Activated CD4-positive, alpha-beta memory T cell treated with anti-CD3 and anti-CD28 coated beads, Interleukin-2, amount 10 ng/mL, durations not matched to agents 7 days and 5 days (primary cell): ENCODE measurements around the gene CRACDL. TPM values are rescaled to one million over a fixed set of nuclear protein-coding genes. Genes with fewer than 3 reads are reported as not detected.
A peak's percentile ranks its signal among the peaks of the same experiment; 100 is the strongest.
"Not testable (repeated sequence)": the region's sequence is repeated elsewhere in the genome, so short reads cannot be mapped to it uniquely, and the experiment has no call there.

Experiments used
- CTCF ChIA-PET: fragments of 350-600 bp; sonication (Branson Sonifier 250); formaldehyde crosslinking; loops from one replicate; lab custom pipeline; 2021; ENCODE audit warnings: antibody characterized with exemption, inconsistent platforms; lab: Charles Lee
- POLR2A ChIA-PET: fragments of 350-600 bp; sonication (Branson Sonifier 250); formaldehyde crosslinking; loops from one replicate; lab custom pipeline; 2021; ENCODE audit warnings: antibody characterized with exemption; lab: Charles Lee
- DNase-seq: peaks from one replicate; pipeline ENCODE4 v3.0.0-alpha.2; 2020
- H3K27ac Mint-ChIP-seq: one replicate; pipeline ENCODE4 v1.8.0; 2021; ENCODE audit warnings: mild to moderate bottlenecking, mixed read lengths
- H3K27me3 Mint-ChIP-seq: one replicate; pipeline ENCODE4 v1.8.0; 2021; ENCODE audit warnings: mixed read lengths
- H3K36me3 Mint-ChIP-seq: one replicate; pipeline ENCODE4 v1.8.0; 2021; ENCODE audit warnings: low read depth, mixed read lengths
- H3K4me1 Mint-ChIP-seq: one replicate; pipeline ENCODE4 v1.8.0; 2021; ENCODE audit warnings: mixed read lengths
- H3K4me3 Mint-ChIP-seq: one replicate; pipeline ENCODE4 v1.8.0; 2021; ENCODE audit warnings: mild to moderate bottlenecking, mixed read lengths
- H3K9me3 Mint-ChIP-seq: one replicate; pipeline ENCODE4 v1.8.0; 2021; ENCODE audit warnings: mixed read lengths
- total RNA-seq, 2 experiments: library from RNA; stranded (reverse); gene quantifications; one replicate each; pipeline ENCODE4 v1.2.3, GENCODE V29; 2021

The CRACDL gene
- total RNA-seq, 2 experiments from 2014 or later: 0.18 to 0.20 TPM

DNA sequence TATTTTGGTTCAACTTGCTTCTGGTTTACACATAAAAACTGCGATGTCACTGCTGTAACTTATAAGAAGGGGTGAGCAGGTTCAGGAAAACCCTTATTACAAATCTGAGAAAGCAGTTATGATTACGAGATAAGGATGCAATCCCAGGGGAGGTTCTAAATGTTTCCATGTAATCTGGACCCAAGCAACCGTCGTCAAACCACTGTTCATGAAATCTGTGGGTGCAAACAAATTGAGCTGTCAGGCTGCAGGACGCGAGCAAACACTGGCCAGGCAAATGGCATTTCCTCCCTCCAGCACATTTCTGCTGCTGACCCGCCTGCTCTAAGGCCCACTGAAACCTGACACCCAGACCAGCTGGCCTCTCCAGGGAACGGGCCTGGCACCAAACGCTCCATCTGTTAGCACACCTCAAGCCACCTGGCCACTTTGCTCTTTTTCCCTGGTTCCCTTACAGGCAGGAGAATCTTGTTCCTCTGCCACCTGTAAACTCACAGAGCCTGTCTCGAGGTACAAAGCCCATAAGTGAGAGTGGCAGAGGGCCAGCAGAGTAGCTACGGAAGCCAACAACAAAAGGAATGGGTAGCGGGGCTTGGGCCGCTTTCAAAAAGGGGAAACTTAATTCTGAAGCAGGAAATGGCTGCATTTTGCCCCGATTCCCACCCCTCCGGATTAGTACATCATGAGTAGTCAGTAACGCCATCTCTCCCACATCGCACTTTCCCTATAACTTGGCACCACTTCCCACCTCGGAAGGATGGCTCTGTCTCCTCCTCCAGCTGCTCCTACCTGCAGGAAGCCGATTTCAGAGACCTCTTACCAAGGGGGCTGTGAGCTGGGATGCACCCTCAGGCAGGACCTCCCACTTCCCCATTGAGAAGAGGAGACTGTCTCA, 26.5 kb downstream of the CRACDL start:
- no peak for DNase-seq
- Mint-ChIP-seq H3K27ac (no peak overlapping the region), H3K4me3 (no peak overlapping the region), H3K36me3 (no peaks in the 10 kb centered on the region), H3K4me1 (peaks cover 32% of the 10 kb centered on the region), H3K27me3 (peaks cover 41% of the 10 kb centered on the region), H3K9me3 (no peaks in the 10 kb centered on the region)
- ChIA-PET POLR2A (no interaction called here), CTCF (no interaction called here)

GRCh38 chr2:98908931-98909316, 27.1 kb downstream of the CRACDL start:
- H3K27ac Mint-ChIP-seq: no peak overlapping the region
- H3K4me3 Mint-ChIP-seq: no peak overlapping the region
- DNase-seq: peak; percentile 16
- ChIA-PET CTCF (no interaction called here), POLR2A (no interaction called here)
- peaks cover 32% of the 10 kb centered on the region for H3K4me1 Mint-ChIP-seq
- H3K36me3 Mint-ChIP-seq: no peaks in the 10 kb centered on the region
- H3K27me3 Mint-ChIP-seq: peaks cover 41% of the 10 kb centered on the region
- H3K9me3 Mint-ChIP-seq: no peaks in the 10 kb centered on the region

DNA sequence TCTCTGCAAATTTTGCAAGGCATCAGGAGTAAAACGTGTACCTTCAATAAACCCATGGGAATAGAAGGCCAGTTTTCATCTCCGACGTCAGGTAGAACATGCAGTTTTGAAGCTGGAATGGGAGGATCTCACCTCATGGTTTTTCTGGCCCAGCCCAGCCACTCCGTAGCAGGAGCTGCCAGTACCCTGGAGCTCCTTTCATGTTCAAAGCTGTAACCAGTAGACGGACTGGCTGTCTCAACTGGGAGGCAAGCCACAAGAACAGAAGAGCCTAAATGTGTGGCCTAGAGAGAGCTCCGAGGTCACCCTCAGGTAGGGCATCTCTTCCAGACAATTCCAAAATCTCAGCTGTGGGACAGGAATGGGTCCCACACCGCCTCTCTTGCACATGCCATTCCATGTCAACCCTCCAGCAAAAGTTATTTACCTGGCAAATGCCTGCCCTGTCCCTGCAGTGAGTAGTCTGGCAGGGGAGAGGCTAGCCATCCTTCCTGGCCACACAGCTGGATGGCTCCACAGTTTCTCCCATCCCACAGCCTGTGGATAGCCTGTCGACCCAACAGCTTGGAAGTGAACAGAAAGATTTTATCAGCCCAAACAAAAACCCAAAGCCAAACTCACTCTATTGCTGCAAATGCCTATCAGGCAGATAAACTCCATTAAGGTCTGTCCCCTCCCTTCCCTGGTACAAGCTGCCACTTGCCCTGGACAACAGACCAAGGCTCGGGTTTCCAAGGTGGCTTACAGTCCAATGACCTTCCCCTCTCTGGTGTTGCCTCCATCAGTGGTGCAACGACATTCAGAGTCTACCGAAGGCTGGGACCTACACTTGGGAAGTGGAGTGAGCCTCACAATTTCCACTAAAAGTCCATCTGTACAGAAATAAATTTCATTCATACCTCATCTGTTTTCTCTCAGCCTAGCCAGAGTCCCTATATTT, 27.8 kb downstream of the CRACDL start:
- no peak overlapping the region for H3K27ac Mint-ChIP-seq
- no peaks in the 10 kb centered on the region for H3K9me3 Mint-ChIP-seq
- no peaks in the 10 kb centered on the region for H3K36me3 Mint-ChIP-seq
- H3K27me3 Mint-ChIP-seq: peaks cover 34% of the 10 kb centered on the region
- CTCF ChIA-PET: no interaction called here
- POLR2A ChIA-PET: no interaction called here
- DNase-seq: peak; percentile 12
- peaks cover 32% of the 10 kb centered on the region for H3K4me1 Mint-ChIP-seq
- no peak overlapping the region for H3K4me3 Mint-ChIP-seq

- CTCF ChIA-PET: no interaction called here
- Mint-ChIP-seq H3K36me3 (no peaks in the 10 kb centered on the region), H3K4me3 (no peak overlapping the region), H3K27ac (no peak overlapping the region), H3K9me3 (no peaks in the 10 kb centered on the region), H3K27me3 (peaks cover 25% of the 10 kb centered on the region), H3K4me1 (peaks cover 31% of the 10 kb centered on the region)
- POLR2A ChIA-PET: no interaction called here
- peak; percentile 2 for DNase-seq
Measured at GRCh38 chr2:98907385-98907784, 28.6 kb downstream of the CRACDL start.

DNA sequence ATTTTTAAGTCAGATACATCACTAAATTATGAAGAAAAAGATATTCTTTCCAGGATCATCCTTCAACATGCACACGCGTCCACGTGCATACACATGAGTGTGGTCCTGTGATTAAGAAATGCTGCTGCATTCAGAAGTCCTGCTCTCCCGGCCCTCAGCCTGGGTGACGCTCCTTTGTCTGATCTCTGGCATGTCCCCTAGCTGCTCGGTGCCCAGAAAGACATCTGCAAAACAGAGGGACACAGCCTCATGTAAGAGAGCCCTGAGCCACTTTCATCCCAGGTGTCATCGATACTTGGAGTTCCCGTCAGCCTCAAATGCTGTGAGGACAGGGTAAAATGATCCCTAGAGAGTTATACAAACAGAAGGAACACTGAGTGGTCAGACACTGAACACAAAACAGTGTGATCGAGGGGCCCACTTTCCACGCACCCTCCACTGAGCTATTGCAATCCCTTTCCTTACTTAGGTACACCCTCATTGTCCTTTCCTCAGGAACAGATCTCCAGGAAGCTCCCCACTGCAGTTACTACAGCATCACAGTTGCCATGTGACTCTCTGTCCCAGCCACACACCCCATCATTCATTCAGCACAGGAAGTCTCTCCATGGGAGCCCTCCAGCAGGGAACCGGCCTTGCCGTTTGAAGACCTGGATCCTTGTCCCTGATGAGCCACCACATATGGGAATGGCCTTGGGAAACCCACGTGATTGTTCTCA, 32.1 kb downstream of the CRACDL start:
- ChIA-PET POLR2A (no interaction called here), CTCF (no interaction called here)
- Mint-ChIP-seq H3K27me3 (peaks cover 17% of the 10 kb centered on the region), H3K36me3 (no peaks in the 10 kb centered on the region), H3K4me1 (peaks cover 5% of the 10 kb centered on the region), H3K27ac (no peak overlapping the region), H3K9me3 (no peaks in the 10 kb centered on the region), H3K4me3 (no peak overlapping the region)
- DNase-seq: no peak

GRCh38 chr2:98903064-98903355, 33.0 kb downstream of the CRACDL start:
- DNase-seq: no peak
- H3K4me3 Mint-ChIP-seq: no peak overlapping the region

DNA sequence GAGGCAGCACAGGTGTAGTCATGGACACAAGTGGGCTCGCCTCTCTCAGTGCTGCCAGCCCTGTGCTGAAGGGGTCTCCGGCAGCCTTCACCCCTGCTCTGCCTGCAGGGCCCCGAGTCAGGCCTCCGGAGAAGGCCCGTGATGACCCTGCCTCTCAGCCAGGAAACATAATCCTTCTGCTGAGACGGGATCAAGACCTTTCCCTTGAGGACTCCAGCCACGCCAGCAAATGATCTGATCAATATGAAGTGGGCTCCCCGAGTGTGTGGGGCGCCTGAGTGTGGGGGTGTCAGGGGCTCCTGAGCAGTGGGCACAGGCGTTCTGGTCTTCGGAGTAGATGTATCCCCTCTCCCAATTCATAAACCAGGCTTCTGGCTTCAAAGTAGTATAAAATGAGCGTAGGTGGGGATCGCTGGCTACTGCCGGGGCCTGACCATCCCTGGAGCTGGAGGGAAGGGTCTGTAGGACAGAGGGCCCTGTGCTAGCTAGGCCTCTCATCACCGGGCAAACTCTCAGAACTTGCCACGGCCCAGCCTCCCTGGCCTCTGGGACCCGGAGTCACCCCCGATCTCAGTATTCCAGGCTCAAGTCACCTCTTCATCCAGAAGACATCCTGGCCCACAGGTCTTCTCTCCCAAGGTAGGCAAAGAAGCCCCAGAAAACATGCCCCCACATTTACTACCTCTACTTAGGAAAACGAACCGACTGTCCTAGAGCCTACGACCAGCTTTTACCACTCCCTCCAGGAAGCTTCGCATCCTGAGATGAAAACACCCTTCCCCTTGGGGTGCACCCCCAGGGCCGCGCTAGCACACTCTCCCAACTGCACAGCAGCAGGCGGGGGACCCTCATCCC, 33.6 kb downstream of the CRACDL start:
- no peak for DNase-seq
- Mint-ChIP-seq H3K4me3 (no peak overlapping the region), H3K4me1 (no peaks in the 10 kb centered on the region), H3K9me3 (no peaks in the 10 kb centered on the region), H3K27ac (no peak overlapping the region), H3K27me3 (peaks cover 5% of the 10 kb centered on the region), H3K36me3 (no peaks in the 10 kb centered on the region)
- CTCF ChIA-PET: no interaction called here
- POLR2A ChIA-PET: no interaction called here

More at GRCh38 chr2:98903064-98903355, 33.0 kb downstream of the CRACDL start:
- Mint-ChIP-seq H3K27me3 (peaks cover 8% of the 10 kb centered on the region), H3K27ac (no peak overlapping the region), H3K4me1 (no peaks in the 10 kb centered on the region), H3K36me3 (no peaks in the 10 kb centered on the region), H3K9me3 (no peaks in the 10 kb centered on the region)
- ChIA-PET POLR2A (interaction anchor here (0.6 kb wide), 1 partner anchor 1893 kb away, joined by 3 read pairs; no protein-coding TSS in a partner anchor), CTCF (no interaction called here)

- no peak for DNase-seq
- no peaks in the 10 kb centered on the region for H3K36me3 Mint-ChIP-seq
- H3K27me3 Mint-ChIP-seq: peaks cover 4% of the 10 kb centered on the region
- H3K9me3 Mint-ChIP-seq: no peaks in the 10 kb centered on the region
- no peak overlapping the region for H3K27ac Mint-ChIP-seq
- no peaks in the 10 kb centered on the region for H3K4me1 Mint-ChIP-seq
- CTCF ChIA-PET: no interaction called here
- POLR2A ChIA-PET: no interaction called here
- no peak overlapping the region for H3K4me3 Mint-ChIP-seq
Measured at GRCh38 chr2:98901702-98902101, 34.3 kb downstream of the CRACDL start.

GRCh38 chr2:98901291-98901690, 34.7 kb downstream of the CRACDL start:
- no peak overlapping the region for H3K27ac Mint-ChIP-seq
- DNase-seq: no peak
- POLR2A ChIA-PET: no interaction called here
- H3K4me1 Mint-ChIP-seq: no peaks in the 10 kb centered on the region
- H3K27me3 Mint-ChIP-seq: peaks cover 4% of the 10 kb centered on the region
- H3K36me3 Mint-ChIP-seq: no peaks in the 10 kb centered on the region
- CTCF ChIA-PET: no interaction called here
- H3K4me3 Mint-ChIP-seq: no peak overlapping the region
- H3K9me3 Mint-ChIP-seq: no peaks in the 10 kb centered on the region

GRCh38 chr2:98900721-98901120, 35.3 kb downstream of the CRACDL start:
- H3K4me1 Mint-ChIP-seq: no peaks in the 10 kb centered on the region
- no peak overlapping the region for H3K27ac Mint-ChIP-seq
- no peaks in the 10 kb centered on the region for H3K36me3 Mint-ChIP-seq
- POLR2A ChIA-PET: no interaction called here
- CTCF ChIA-PET: no interaction called here
- H3K27me3 Mint-ChIP-seq: peaks cover 2% of the 10 kb centered on the region
- H3K4me3 Mint-ChIP-seq: no peak overlapping the region
- no peaks in the 10 kb centered on the region for H3K9me3 Mint-ChIP-seq
- DNase-seq: no peak

DNA sequence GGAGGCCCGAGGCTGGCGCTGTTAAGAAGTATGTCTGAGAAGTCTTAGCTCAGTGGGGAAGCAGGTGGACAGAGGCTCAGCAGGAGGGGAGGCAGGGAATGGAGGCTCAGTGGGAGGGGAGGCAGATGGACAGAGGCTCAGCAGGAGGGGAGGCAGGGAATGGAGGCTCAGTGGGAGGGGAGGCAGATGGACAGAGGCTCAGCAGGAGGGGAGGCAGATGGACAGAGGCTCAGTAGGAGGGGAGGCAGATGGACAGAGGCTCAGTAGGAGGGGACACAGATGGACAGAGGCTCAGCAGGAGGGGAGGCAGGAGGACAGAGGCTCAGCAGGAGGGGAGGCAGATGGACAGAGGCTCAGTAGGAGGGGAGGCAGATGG, 36.3 kb downstream of the CRACDL start:
- H3K36me3 Mint-ChIP-seq, DNase-seq, H3K4me1 Mint-ChIP-seq, POLR2A ChIA-PET, H3K27me3 Mint-ChIP-seq, H3K9me3 Mint-ChIP-seq, CTCF ChIA-PET, H3K27ac Mint-ChIP-seq, H3K4me3 Mint-ChIP-seq: not testable (repeated sequence)

GRCh38 chr2:98899041-98899702, 36.9 kb downstream of the CRACDL start:
- POLR2A ChIA-PET: no interaction called here
- H3K4me3 Mint-ChIP-seq: no peak overlapping the region
- DNase-seq: no peak
- H3K36me3 Mint-ChIP-seq: no peaks in the 10 kb centered on the region
- H3K4me1 Mint-ChIP-seq: no peaks in the 10 kb centered on the region
- no peaks in the 10 kb centered on the region for H3K9me3 Mint-ChIP-seq
- CTCF ChIA-PET: no interaction called here
- no peak overlapping the region for H3K27ac Mint-ChIP-seq
- H3K27me3 Mint-ChIP-seq: peaks cover 2% of the 10 kb centered on the region
